ENCODE measurements around the gene CDH4. TPM values are rescaled to one million over a fixed set of nuclear protein-coding genes. Genes with fewer than 3 reads are reported as not detected.

Gene CDH4
- total and polyA plus RNA-seq, 2 donors: 0.04 to 0.42 TPM

DNA sequence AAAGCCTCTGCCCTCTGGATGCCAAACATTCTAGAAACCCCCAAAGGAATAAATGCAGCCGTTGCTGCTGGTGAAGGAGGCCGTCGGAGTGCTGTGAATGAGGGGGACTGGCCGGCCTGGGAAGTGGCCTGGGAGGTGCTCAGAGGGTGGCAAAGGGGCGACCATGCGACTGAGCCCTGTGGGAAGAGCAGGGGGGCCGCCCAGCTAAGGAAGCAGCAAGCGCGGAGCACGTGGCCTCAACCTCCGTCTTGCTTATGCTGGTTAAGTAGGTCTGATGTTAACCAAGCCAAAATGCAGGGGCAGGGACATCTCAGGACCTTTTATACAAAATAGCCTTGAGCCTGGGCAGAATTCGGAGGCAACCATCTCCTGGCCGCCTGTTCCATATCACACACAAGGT, 432.1 kb downstream of the CDH4 start:
- Histone ChIP-seq H3K27ac (ENCODE audit: low read depth) (no peak overlapping the region), H3K4me3 (ENCODE audit: low read depth, low read length) (no peak overlapping the region), H3K4me1 (ENCODE audit: insufficient read depth) (no peaks in the 10 kb centered on the region), H3K36me3 (ENCODE audit: insufficient read depth) (no peaks in the 10 kb centered on the region)
- no peak for DNase-seq (ENCODE audit: extremely low spot score)
- WGBS: 52% methylated on average over 13 of the region's 13 CpGs

DNA sequence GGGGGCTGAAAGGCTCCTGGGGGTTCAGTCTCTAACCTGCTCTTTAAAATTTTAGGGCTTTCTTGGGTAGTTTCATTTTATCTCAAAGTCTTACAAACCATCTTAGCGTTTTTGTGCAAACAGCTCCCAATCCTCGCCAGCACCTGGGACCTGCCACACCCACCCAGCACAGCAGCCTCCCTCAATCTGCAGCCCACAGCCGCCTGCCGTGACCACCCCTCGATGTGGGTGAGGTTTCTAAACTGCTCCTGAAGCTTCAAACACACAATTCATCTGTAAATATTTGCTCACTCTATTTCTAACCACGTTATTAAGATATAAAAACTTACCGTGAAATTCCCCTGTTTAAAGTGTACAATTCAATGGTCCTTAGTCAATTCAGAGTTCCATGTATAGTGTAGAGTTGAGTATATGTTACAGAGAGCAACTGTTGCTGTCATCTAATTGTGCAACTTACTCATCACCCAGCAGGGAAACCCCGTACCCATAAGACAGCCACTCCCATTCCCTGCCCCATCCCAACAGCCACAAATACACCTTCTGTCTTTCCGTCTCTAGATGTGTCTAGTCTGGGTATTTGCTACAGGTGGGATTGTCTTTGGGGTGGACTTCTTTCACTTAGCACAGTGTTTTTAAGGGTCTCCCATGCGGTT, 432.6 kb downstream of the CDH4 start:
- WGBS: 54% methylated on average over 10 of the region's 10 CpGs
- Histone ChIP-seq H3K27ac (ENCODE audit: low read depth) (no peak overlapping the region), H3K4me3 (ENCODE audit: low read depth, low read length) (no peak overlapping the region), H3K36me3 (ENCODE audit: insufficient read depth) (no peaks in the 10 kb centered on the region), H3K4me1 (ENCODE audit: insufficient read depth) (no peaks in the 10 kb centered on the region)
- DNase-seq (ENCODE audit: extremely low spot score): no peak

DNA sequence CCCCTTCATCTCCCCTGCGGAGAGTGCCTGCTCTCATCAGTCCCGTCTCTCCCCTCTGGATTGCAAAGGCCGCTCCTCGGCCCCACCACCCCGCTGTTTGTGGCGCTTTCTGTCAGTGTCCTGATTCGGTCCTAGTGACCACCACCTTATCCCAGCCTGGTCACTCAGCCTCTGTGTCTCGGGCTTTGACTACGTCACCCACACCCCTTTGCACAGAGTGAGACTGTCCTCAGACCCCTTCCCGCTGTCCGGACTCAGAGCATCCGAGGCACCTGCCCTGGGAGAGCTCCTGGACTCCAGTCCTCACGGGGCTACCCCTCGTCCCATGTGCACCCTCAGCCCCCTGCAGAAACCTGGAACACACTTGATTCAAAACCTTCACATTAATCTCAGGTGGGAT, 433.4 kb downstream of the CDH4 start:
- Histone ChIP-seq H3K27ac (ENCODE audit: low read depth) (no peak overlapping the region), H3K36me3 (ENCODE audit: insufficient read depth) (no peaks in the 10 kb centered on the region), H3K4me1 (ENCODE audit: insufficient read depth) (no peaks in the 10 kb centered on the region), H3K4me3 (ENCODE audit: low read depth, low read length) (no peak overlapping the region)
- no peak for DNase-seq (ENCODE audit: extremely low spot score)
- 77% methylated on average over 14 of the region's 14 CpGs for WGBS

DNA sequence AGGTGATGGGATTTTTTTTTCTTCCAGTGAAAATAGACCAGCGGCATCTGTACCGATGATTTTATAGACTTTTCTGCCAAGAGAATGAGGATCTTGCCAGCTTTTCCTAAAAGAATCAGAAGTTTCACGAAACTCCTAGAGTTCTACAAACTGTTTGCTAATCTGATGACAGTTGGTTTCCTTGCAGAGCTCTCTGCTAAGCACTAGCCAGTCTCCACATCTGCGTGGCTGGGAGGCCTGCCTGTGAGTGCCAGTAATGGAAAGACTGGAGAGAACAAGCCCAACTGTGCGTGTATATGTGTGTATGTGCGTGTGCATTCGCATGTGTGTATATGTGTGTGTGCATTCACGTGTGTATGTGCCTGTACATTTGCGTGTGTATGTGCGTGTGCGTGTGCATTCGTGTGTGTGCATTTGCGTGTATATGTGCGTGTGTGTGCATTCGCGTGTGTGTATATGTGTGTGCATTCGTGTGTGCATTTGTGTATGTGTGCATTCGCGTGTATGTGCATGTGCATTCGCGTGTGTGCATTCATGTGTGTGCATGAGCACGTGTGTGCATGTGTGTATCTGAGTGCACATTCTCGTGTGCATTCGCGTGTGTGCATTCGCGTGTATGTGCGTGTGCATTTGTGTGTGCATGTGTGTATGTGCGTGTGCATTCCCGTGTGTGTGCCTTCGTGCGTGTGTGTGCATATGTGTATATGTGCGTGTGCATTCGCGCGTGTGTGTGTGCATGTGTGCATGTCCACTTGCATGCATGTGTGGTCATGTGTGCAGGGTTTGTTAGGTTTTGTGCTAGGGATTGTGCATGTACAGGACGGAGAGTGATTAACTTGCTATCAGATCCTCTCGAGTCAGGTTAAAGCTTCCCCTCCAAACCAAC, 434.2 kb downstream of the CDH4 start:
- no peaks in the 10 kb centered on the region for H3K4me1 ChIP-seq (ENCODE audit: insufficient read depth)
- H3K27ac ChIP-seq (ENCODE audit: low read depth): no peak overlapping the region
- DNase-seq (ENCODE audit: extremely low spot score): no peak
- H3K4me3 ChIP-seq (ENCODE audit: low read depth, low read length): no peak overlapping the region
- H3K36me3 ChIP-seq (ENCODE audit: insufficient read depth): no peaks in the 10 kb centered on the region
- 86% methylated on average over 38 of the region's 38 CpGs for WGBS

DNA sequence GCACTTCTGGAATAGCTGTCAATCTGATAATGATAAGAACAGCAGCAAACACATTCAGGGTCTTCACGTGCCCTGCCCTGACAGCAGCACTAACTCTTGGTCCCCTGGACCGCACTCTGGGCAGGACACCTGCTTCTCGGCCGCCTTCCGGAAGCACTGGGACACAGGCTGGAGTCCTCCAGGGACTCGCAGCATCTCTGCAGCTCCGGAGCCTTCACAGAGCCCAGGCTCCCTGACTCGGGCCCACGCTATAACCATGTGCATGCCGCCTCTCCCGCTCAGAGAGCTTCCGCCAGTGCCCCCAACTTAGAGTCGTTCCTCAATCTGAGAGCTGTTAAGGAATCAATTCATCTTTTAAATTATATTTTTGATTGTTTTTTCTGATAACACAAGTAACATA, 436.4 kb downstream of the CDH4 start:
- no peaks in the 10 kb centered on the region for H3K4me1 ChIP-seq (ENCODE audit: insufficient read depth)
- DNase-seq (ENCODE audit: extremely low spot score): no peak
- no peak overlapping the region for H3K27ac ChIP-seq (ENCODE audit: low read depth)
- H3K4me3 ChIP-seq (ENCODE audit: low read depth, low read length): no peak overlapping the region
- 80% methylated on average over 13 of the region's 13 CpGs for WGBS
- no peaks in the 10 kb centered on the region for H3K36me3 ChIP-seq (ENCODE audit: insufficient read depth)

DNA sequence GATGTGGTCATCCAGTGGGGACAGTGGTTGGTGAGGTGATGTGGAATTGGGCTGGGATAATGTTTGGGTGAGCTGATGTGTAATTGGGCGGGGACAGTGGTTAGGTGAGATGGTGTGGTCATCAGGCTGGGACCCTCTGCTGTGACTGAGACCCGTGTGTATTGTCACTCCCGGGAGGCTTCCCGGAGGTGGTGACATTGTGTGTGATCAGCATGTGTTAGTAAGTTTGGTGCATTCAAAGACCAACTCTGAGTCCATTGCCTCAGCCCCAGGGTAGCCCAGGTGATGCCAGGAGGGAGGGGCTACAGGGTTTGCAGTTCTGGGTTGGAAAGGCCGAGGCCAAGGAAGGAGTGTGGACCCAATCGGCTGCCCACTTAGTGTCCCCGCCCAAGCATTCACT, 438.1 kb downstream of the CDH4 start:
- no peak overlapping the region for H3K4me3 ChIP-seq (ENCODE audit: low read depth, low read length)

DNA sequence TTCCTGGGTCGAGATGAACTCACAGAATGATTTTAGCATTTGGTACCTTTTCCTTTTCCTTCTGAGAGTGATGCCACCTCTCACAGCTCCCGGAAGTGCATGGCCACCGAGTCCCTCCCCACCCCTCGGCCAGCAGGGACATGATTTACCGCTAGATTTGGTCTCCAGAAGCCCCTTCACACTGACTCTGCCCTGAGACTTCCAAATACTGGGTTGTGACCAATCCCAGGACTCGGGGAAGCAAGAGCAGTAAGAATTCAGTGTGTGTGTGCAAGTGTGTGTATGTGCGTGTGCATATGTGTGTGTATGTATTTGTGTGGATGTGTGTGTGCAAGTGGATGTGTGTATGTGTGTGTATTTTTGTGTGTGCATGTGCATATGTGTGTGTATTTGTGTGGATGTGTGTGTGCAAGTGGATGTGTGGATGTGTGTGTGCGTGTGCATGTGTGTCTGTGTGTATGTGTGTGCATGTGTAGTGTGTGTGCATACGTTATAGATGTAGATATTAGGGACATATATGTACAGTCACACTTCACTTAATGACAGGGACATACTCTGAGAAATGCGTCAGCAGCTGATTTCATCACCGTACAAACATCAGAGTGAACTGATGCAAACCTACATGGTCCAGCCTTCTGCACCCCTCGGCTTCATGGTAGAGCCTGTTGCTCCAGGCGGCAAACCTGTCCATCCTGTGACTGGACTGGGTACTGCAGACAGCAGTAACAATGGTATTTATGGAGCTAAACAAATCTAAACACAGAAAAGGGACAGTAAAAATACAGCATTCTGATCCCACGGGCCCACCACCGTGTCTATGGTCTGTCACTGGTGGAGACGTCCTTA, 439.2 kb downstream of the CDH4 start:
- WGBS: 66% methylated on average over 16 of the region's 16 CpGs
- Histone ChIP-seq H3K4me3 (ENCODE audit: low read depth, low read length) (no peak overlapping the region), H3K36me3 (ENCODE audit: insufficient read depth) (no peaks in the 10 kb centered on the region), H3K27ac (ENCODE audit: low read depth) (no peak overlapping the region), H3K4me1 (ENCODE audit: insufficient read depth) (no peaks in the 10 kb centered on the region)
- no peak for DNase-seq (ENCODE audit: extremely low spot score)

More for the DNA sequence above, 438.1 kb downstream of the CDH4 start:
- H3K36me3 ChIP-seq (ENCODE audit: insufficient read depth): no peaks in the 10 kb centered on the region
- no peak for DNase-seq (ENCODE audit: extremely low spot score)
- H3K27ac ChIP-seq (ENCODE audit: low read depth): no peak overlapping the region
- WGBS: 91% methylated on average over 7 of the region's 7 CpGs
- no peaks in the 10 kb centered on the region for H3K4me1 ChIP-seq (ENCODE audit: insufficient read depth)

DNA sequence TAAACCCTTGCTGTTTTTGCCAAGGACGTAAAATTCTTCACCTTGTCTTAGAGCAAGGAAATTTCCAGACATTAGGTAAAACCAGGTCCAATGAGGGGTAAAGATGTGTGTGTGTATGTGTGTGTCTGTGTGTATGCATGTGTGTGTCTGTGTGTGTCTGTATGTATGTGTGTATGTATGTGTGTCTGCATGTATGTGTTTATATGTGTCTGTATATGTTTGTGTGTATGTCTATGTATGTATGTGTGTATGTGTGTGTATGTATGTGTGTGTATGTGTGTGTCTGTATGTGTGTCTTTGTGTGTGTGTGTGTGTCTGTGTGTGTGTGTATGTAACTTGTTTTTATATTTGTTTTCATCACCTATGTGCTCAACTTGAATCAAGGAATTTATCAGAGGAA, 439.9 kb downstream of the CDH4 start:
- no peak for DNase-seq (ENCODE audit: extremely low spot score)
- H3K27ac ChIP-seq (ENCODE audit: low read depth): no peak overlapping the region
- 76% methylated on average over 1 of the region's 1 CpG for WGBS
- H3K4me3 ChIP-seq (ENCODE audit: low read depth, low read length): no peak overlapping the region
- H3K36me3 ChIP-seq (ENCODE audit: insufficient read depth): no peaks in the 10 kb centered on the region
- H3K4me1 ChIP-seq (ENCODE audit: insufficient read depth): no peaks in the 10 kb centered on the region

DNA sequence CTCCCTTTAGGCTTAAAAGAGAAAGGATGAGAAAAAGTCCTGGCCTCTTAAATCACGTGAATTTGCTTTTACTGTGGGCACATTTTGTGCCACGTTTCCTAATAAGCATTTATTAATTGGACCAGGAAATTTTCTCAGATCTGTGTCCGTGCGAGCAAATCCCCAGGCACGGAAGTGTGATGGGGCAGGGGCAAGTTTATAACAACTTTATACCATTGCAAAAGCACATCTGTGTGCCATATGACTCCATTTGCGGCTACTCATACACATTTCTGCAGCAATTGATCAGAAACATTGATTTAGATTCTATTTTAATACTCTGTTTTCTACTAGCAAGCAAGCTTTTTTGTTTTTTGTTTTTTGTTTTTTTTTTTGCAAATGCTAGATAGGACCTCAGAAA, 440.4 kb downstream of the CDH4 start:
- H3K27ac ChIP-seq (ENCODE audit: low read depth): no peak overlapping the region
- no peak for DNase-seq (ENCODE audit: extremely low spot score)
- H3K4me3 ChIP-seq (ENCODE audit: low read depth, low read length): no peak overlapping the region
- H3K4me1 ChIP-seq (ENCODE audit: insufficient read depth): no peaks in the 10 kb centered on the region
- WGBS: 52% methylated on average over 6 of the region's 6 CpGs
- H3K36me3 ChIP-seq (ENCODE audit: insufficient read depth): no peaks in the 10 kb centered on the region

DNA sequence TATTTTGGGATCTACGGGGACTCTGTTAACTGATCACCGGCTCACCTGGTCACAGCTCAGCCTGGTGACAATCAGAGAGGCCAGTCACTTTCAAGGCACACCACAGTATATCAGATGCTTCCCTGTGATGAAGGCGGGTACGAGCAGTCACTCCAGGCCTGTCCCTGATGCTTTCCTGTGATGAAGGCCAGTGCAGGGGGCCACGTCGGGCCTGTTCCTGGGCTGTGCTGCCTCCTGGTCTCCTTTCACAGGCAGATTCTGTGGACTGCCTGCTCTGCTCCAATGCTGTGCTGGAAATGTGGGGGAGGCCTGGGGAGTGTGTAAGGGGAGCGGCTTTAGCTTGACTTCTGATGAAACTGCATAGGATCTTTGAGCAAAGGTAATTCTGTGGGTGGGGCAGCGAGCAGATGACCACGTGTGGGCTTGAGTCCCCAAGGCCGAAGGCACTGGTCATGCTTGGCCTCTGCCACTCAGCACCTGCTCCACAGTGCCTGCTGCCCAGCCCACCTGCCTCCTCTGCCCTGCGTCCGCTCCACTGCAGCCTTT, 441.1 kb downstream of the CDH4 start:
- H3K36me3 ChIP-seq (ENCODE audit: insufficient read depth): no peaks in the 10 kb centered on the region
- 75% methylated on average over 12 of the region's 12 CpGs for WGBS
- no peak for DNase-seq (ENCODE audit: extremely low spot score)
- no peak overlapping the region for H3K27ac ChIP-seq (ENCODE audit: low read depth)
- no peaks in the 10 kb centered on the region for H3K4me1 ChIP-seq (ENCODE audit: insufficient read depth)
- no peak overlapping the region for H3K4me3 ChIP-seq (ENCODE audit: low read depth, low read length)

DNA sequence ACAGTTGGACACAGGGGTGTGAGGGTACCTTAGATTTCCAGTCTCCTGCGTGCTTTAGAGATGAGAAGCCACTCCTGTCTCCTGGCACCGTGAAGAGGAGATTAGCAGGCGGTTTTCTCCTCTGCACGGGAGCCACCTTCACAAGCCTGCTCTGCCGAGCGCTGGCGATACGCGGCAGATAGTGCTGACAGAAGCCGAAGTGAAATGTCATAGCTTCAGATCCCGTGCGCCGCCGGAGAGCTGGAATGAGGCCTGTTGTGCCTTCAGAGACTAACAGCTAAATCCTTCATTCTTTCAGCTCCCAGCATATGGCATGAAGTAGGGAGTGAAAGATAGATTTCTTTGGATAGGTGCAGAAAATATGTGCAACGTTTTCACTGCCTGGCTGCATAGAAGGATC, 442.6 kb downstream of the CDH4 start:
- Histone ChIP-seq H3K27ac (ENCODE audit: low read depth) (no peak overlapping the region), H3K36me3 (ENCODE audit: insufficient read depth) (no peaks in the 10 kb centered on the region), H3K4me1 (ENCODE audit: insufficient read depth) (no peaks in the 10 kb centered on the region), H3K4me3 (ENCODE audit: low read depth, low read length) (no peak overlapping the region)
- no peak for DNase-seq (ENCODE audit: extremely low spot score)
- whole genome bisulfite sequencing: 21% methylated on average over 15 of the region's 15 CpGs

DNA sequence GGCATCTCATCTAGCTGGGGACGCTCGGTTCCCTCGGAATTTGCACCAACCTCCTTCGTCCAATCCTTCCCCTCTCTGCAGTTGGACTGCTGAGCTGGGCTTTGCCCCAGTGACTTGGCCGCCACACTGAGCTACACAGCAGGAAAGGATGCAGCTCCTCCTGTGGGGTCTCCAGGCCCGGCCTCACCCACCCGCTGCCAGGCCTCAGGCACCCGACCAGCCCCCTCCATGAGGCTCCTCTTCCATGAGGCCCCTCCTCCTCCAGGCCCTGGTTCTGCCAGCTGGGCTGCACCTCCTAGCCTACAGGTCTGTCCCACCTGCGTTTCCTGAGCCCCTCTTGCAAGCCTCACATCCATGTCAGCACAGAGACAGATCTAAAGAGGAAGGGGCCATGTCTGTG, 443.7 kb downstream of the CDH4 start:
- no peaks in the 10 kb centered on the region for H3K4me1 ChIP-seq (ENCODE audit: insufficient read depth)
- 80% methylated on average over 9 of the region's 9 CpGs for WGBS
- H3K27ac ChIP-seq (ENCODE audit: low read depth): no peak overlapping the region
- H3K4me3 ChIP-seq (ENCODE audit: low read depth, low read length): no peak overlapping the region
- H3K36me3 ChIP-seq (ENCODE audit: insufficient read depth): no peaks in the 10 kb centered on the region
- no peak for DNase-seq (ENCODE audit: extremely low spot score)

DNA sequence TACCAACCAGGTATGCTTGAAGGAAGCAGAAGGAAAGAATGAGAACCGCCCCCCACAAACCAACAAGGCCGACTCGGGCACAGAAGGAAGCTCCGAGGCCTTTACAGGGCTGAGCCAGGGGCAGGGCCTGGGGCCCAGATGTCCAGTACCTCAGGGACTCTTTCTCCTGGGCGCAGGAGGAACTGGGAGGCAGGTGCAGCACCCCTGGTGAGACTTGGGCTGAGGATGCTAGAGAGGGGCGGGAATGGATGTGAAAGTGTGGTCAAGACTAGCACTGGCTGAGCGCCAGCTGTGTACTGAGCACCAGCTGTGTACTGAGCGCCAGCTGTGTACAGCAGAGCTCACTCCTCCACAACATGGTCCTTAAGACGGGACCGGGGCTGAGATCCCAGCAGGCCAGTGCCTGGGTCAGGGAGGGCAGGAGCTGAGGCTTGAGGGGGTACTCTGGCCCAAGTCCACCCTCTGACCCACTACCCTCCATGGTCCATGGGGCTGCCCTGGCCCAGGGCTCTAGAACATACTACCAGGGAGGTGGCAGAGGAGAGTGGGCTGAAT, 444.2 kb downstream of the CDH4 start:
- no peak for DNase-seq (ENCODE audit: extremely low spot score)
- 87% methylated on average over 10 of the region's 10 CpGs for WGBS
- Histone ChIP-seq H3K4me1 (ENCODE audit: insufficient read depth) (no peaks in the 10 kb centered on the region), H3K36me3 (ENCODE audit: insufficient read depth) (no peaks in the 10 kb centered on the region), H3K27ac (ENCODE audit: low read depth) (no peak overlapping the region), H3K4me3 (ENCODE audit: low read depth, low read length) (no peak overlapping the region)

Data from urinary bladder (tissue), 4 donors.